ENCODE data around the gene CHD9.

DNA sequence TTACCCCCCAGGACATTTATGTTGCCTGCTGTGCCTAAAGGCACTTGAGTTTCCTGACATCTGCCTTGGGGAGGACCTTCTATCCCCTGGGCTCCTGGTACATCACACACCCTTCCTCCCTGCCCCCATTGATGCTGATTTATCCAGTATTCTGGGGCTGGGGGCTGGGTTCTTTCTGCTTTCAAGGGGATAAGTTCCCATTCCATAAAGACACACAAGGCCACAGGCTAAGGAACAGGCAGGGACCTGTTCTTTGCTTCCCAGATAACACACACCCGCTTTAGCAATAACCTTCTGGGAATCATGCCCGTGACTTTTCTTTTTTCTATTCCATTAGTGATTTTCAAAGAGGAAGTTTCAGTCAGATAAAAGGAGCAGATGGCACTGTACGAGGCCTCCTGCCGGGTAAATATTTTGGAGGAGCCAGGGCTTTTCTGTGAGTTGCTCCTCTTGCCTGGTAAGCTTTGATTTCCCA is 30.6 kb downstream of the CHD9 start:
- TF ChIP-seq, protein P1, sequence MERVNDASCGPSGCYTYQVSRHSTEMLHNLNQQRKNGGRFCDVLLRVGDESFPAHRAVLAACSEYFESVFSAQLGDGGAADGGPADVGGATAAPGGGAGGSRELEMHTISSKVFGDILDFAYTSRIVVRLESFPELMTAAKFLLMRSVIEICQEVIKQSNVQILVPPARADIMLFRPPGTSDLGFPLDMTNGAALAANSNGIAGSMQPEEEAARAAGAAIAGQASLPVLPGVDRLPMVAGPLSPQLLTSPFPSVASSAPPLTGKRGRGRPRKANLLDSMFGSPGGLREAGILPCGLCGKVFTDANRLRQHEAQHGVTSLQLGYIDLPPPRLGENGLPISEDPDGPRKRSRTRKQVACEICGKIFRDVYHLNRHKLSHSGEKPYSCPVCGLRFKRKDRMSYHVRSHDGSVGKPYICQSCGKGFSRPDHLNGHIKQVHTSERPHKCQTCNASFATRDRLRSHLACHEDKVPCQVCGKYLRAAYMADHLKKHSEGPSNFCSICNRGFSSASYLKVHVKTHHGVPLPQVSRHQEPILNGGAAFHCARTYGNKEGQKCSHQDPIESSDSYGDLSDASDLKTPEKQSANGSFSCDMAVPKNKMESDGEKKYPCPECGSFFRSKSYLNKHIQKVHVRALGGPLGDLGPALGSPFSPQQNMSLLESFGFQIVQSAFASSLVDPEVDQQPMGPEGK (CRISPR knock-in tag; IDR thresholded peaks at IDR 0.05; ENCODE audit: borderline replicate concordance) = no peak
- no peak for TF ChIP-seq RARB (CRISPR knock-in tag; IDR thresholded peaks at IDR 0.05)
- TF ChIP-seq OSR1 (CRISPR knock-in tag; IDR thresholded peaks at IDR 0.05) = no peak
- no peak for TF ChIP-seq ZFP30 (CRISPR knock-in tag; IDR thresholded peaks at IDR 0.05)
- TF ChIP-seq BACH2 (CRISPR knock-in tag; IDR thresholded peaks at IDR 0.05; ENCODE audit: borderline replicate concordance) = no peak
- TF ChIP-seq ZNF8 (CRISPR knock-in tag; IDR thresholded peaks at IDR 0.05) = no peak
- TF ChIP-seq, protein P2, sequence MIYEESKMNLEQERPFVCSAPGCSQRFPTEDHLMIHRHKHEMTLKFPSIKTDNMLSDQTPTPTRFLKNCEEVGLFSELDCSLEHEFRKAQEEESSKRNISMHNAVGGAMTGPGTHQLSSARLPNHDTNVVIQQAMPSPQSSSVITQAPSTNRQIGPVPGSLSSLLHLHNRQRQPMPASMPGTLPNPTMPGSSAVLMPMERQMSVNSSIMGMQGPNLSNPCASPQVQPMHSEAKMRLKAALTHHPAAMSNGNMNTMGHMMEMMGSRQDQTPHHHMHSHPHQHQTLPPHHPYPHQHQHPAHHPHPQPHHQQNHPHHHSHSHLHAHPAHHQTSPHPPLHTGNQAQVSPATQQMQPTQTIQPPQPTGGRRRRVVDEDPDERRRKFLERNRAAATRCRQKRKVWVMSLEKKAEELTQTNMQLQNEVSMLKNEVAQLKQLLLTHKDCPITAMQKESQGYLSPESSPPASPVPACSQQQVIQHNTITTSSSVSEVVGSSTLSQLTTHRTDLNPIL (CRISPR knock-in tag; IDR thresholded peaks at IDR 0.05; ENCODE audit: low read depth) = no peak
- TF ChIP-seq, protein P3, sequence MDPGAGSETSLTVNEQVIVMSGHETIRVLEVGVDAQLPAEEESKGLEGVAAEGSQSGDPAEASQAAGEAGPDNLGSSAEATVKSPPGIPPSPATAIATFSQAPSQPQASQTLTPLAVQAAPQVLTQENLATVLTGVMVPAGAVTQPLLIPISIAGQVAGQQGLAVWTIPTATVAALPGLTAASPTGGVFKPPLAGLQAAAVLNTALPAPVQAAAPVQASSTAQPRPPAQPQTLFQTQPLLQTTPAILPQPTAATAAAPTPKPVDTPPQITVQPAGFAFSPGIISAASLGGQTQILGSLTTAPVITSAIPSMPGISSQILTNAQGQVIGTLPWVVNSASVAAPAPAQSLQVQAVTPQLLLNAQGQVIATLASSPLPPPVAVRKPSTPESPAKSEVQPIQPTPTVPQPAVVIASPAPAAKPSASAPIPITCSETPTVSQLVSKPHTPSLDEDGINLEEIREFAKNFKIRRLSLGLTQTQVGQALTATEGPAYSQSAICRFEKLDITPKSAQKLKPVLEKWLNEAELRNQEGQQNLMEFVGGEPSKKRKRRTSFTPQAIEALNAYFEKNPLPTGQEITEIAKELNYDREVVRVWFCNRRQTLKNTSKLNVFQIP (CRISPR knock-in tag; IDR thresholded peaks at IDR 0.05; ENCODE audit: borderline replicate concordance, low read depth) = no peak
- TF ChIP-seq, protein P4, sequence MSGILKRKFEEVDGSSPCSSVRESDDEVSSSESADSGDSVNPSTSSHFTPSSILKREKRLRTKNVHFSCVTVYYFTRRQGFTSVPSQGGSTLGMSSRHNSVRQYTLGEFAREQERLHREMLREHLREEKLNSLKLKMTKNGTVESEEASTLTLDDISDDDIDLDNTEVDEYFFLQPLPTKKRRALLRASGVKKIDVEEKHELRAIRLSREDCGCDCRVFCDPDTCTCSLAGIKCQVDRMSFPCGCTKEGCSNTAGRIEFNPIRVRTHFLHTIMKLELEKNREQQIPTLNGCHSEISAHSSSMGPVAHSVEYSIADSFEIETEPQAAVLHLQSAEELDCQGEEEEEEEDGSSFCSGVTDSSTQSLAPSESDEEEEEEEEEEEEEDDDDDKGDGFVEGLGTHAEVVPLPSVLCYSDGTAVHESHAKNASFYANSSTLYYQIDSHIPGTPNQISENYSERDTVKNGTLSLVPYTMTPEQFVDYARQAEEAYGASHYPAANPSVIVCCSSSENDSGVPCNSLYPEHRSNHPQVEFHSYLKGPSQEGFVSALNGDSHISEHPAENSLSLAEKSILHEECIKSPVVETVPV (CRISPR knock-in tag; IDR thresholded peaks at IDR 0.05) = no peak
- no peak for TF ChIP-seq PPARA (CRISPR knock-in tag; IDR thresholded peaks at IDR 0.05; ENCODE audit: borderline replicate concordance)

Data from SK-N-SH treated with all-trans-retinoic acid at 6 μM for 48 hours (cell line).